ENCODE measurements around the gene PLEKHJ1.
"Not testable (repeated sequence)": the region's sequence is repeated elsewhere in the genome, so short reads cannot be mapped to it uniquely, and the experiment has no call there.

DNA sequence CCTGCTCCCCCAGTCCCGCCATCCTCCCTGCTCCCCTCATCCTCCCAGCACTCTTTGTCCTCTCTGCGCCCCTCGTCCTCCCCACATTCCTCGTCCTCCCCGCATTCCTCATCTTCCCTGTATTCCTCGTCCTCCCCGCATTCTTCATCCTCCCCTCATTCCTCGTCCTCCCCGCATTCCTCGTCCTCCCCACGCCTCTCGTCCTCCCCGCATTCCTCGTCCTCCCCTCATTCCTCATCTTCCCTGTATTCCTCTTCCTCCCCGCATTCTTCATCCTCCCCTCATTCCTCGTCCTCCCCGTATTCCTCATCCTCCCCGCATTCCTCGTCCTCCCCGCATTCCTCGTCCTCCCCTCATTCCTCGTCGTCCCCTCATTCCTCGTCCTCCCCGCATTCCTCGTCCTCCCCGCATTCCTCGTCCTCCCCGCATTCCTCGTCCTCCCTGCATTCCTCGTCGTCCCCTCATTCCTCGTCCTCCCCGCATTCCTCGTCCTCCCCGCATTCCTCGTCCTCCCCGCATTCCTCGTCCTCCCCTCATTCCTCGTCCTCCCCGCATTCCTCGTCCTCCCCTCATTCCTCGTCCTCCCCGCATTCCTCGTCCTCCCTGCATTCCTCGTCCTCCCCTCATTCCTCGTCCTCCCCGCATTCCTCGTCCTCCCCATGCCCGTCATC, 35.4 kb downstream of the PLEKHJ1 start:
- not testable (repeated sequence) for TF ChIP-seq CTCF (IDR thresholded peaks at IDR 0.05); CREM (CRISPR knock-in tag; IDR thresholded peaks at IDR 0.05)

All from WTC11 (cell line).